Measurements from ENCODE around the gene HCN1.

- TF ChIP-seq CTCF (tag by site-specific recombination; IDR thresholded peaks at IDR 0.05) (no peak), ZFP69B (tag by site-specific recombination; IDR thresholded peaks at IDR 0.05) (no peak), ZNF398 (tag by site-specific recombination; IDR thresholded peaks at IDR 0.05) (no peak)
These were observed 400.9 kb downstream of the HCN1 start for GRCh38 chr5:45295231-45295630.
